Measurements from ENCODE around the gene CLEC4M.

CLEC4M gene

GRCh38 chr19:7806234-7806633, 43.2 kb downstream of the CLEC4M start:
- TF ChIP-seq TAF1 (IDR thresholded peaks at IDR 0.05; ENCODE audit: borderline replicate concordance, insufficient read depth, low read length) (no peak), REST (IDR thresholded peaks at IDR 0.05; ENCODE audit: insufficient read depth in 1 of 2, low read depth in 2 of 2, low read length in 2 of 2) (no peak), SIN3A (IDR thresholded peaks at IDR 0.05; ENCODE audit: borderline replicate concordance, insufficient read depth, low read length) (no peak), FOXP2 (optimal IDR thresholded peaks at IDR 0.05; ENCODE audit: borderline replicate concordance, extremely low read depth, extremely low read length, insufficient read depth) (no peak), POLR2AphosphoS5 (IDR thresholded peaks at IDR 0.05; ENCODE audit: low read depth, low read length) (no peak)

GRCh38 chr19:7806876-7807275, 43.8 kb downstream of the CLEC4M start:
- no peak for TF ChIP-seq FOXP2 (optimal IDR thresholded peaks at IDR 0.05; ENCODE audit: borderline replicate concordance, extremely low read depth, extremely low read length, insufficient read depth)
- no peak for TF ChIP-seq SIN3A (IDR thresholded peaks at IDR 0.05; ENCODE audit: borderline replicate concordance, insufficient read depth, low read length)
- no peak for TF ChIP-seq REST (IDR thresholded peaks at IDR 0.05; ENCODE audit: insufficient read depth in 1 of 2, low read depth in 2 of 2, low read length in 2 of 2)
- no peak for TF ChIP-seq TAF1 (IDR thresholded peaks at IDR 0.05; ENCODE audit: borderline replicate concordance, insufficient read depth, low read length)
- TF ChIP-seq POLR2AphosphoS5 (IDR thresholded peaks at IDR 0.05; ENCODE audit: low read depth, low read length): no peak

GRCh38 chr19:7808108-7808507, 45.1 kb downstream of the CLEC4M start:
- TF ChIP-seq SIN3A (IDR thresholded peaks at IDR 0.05; ENCODE audit: borderline replicate concordance, insufficient read depth, low read length) (no peak), TAF1 (IDR thresholded peaks at IDR 0.05; ENCODE audit: borderline replicate concordance, insufficient read depth, low read length) (no peak), FOXP2 (optimal IDR thresholded peaks at IDR 0.05; ENCODE audit: borderline replicate concordance, extremely low read depth, extremely low read length, insufficient read depth) (no peak), REST (IDR thresholded peaks at IDR 0.05; ENCODE audit: insufficient read depth in 1 of 2, low read depth in 2 of 2, low read length in 2 of 2) (no peak), POLR2AphosphoS5 (IDR thresholded peaks at IDR 0.05; ENCODE audit: low read depth, low read length) (no peak)

GRCh38 chr19:7811989-7812388, 48.9 kb downstream of the CLEC4M start:
- TF ChIP-seq SIN3A (IDR thresholded peaks at IDR 0.05; ENCODE audit: borderline replicate concordance, insufficient read depth, low read length) (no peak), POLR2AphosphoS5 (IDR thresholded peaks at IDR 0.05; ENCODE audit: low read depth, low read length) (no peak), REST (IDR thresholded peaks at IDR 0.05; ENCODE audit: insufficient read depth in 1 of 2, low read depth in 2 of 2, low read length in 2 of 2) (no peak), FOXP2 (optimal IDR thresholded peaks at IDR 0.05; ENCODE audit: borderline replicate concordance, extremely low read depth, extremely low read length, insufficient read depth) (no peak), TAF1 (IDR thresholded peaks at IDR 0.05; ENCODE audit: borderline replicate concordance, insufficient read depth, low read length) (no peak)

- TF ChIP-seq TAF1 (IDR thresholded peaks at IDR 0.05; ENCODE audit: borderline replicate concordance, insufficient read depth, low read length): no peak
- TF ChIP-seq FOXP2 (optimal IDR thresholded peaks at IDR 0.05; ENCODE audit: borderline replicate concordance, extremely low read depth, extremely low read length, insufficient read depth): no peak
- TF ChIP-seq POLR2AphosphoS5 (IDR thresholded peaks at IDR 0.05; ENCODE audit: low read depth, low read length): no peak
- TF ChIP-seq REST (IDR thresholded peaks at IDR 0.05; ENCODE audit: insufficient read depth in 1 of 2, low read depth in 2 of 2, low read length in 2 of 2): no peak
- TF ChIP-seq SIN3A (IDR thresholded peaks at IDR 0.05; ENCODE audit: borderline replicate concordance, insufficient read depth, low read length): no peak
Measured at GRCh38 chr19:7815325-7815724, 52.3 kb downstream of the CLEC4M start.
